ENCODE results near the gene VSTM2L.

DNA sequence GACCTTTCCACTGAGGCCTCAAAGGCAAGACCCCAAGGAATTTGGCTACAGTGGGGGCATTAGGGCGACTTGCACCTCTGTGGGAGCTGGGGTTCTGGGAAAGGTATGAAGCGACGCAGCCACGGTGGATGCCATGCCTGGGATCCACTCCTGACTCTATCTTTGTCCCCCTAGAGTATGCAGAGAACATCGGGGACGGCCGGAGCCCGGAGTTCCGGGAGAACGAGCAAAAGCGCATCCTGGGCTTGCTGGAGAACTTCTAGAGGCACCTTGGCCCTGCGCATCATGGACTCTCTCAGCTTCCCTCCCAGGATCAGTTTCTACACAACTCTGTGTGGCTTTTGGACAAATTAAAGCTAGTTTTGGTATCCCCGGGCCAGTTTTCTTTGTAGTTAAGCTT is 31.2 kb upstream of the VSTM2L start:
- TF ChIP-seq POLR2A (IDR thresholded peaks at IDR 0.05; ENCODE audit: low read depth, low read length) (no peak), POLR2AphosphoS5 (IDR thresholded peaks at IDR 0.05; ENCODE audit: low read depth, low read length) (no peak), TAF1 (IDR thresholded peaks at IDR 0.05; ENCODE audit: borderline replicate concordance, low read depth, low read length) (no peak)

All from GM12892 (cell line).